Hepatocyte (in vitro differentiated cells): Measurements from ENCODE around the gene SCFD2. TPM values are rescaled to one million over a fixed set of nuclear protein-coding genes. Genes with fewer than 3 reads are reported as not detected.

ENCODE experiments used
- DNase-seq: peaks from one replicate; pipeline ENCODE4 v3.0.0-alpha.2; 2016; ENCODE audit warnings: low spot score
- H2AFZ ChIP-seq: fragments of 200-600 bp; sonication (generic); 2 replicates; pipeline ENCODE4 v1.6.0; 2016; ENCODE audit warnings: antibody characterized with exemption, mild to moderate bottlenecking
- H3K27ac ChIP-seq: fragments of 200-600 bp; sonication (generic); 2 replicates; pipeline ENCODE4 v1.5.1; 2016; ENCODE audit warnings: mild to moderate bottlenecking
- H3K27me3 ChIP-seq: fragments of 200-600 bp; sonication (generic); 2 replicates; pipeline ENCODE4 v1.6.1; 2016
- H3K36me3 ChIP-seq: fragments of 200-600 bp; sonication (generic); replicated peaks from 2 replicates; pipeline ENCODE4 v1.5.1; 2016; ENCODE audit warnings: low read depth; ENCODE audit not compliant: insufficient read depth
- H3K4me1 ChIP-seq: fragments of 200-600 bp; sonication (generic); 2 replicates; pipeline ENCODE4 v1.5.1; 2016; ENCODE audit warnings: mild to moderate bottlenecking, moderate library complexity; ENCODE audit not compliant: insufficient read depth
- H3K4me2 ChIP-seq: fragments of 200-600 bp; sonication (generic); 2 replicates; pipeline ENCODE4 v1.6.0; 2016
- H3K4me3 ChIP-seq: fragments of 200-600 bp; sonication (generic); 2 replicates; pipeline ENCODE4 v1.5.1; 2016; ENCODE audit warnings: mild to moderate bottlenecking
- H3K79me2 ChIP-seq: fragments of 200-600 bp; sonication (generic); 2 replicates; pipeline ENCODE4 v1.6.0; 2017; ENCODE audit warnings: mild to moderate bottlenecking
- H3K9me2 ChIP-seq: fragments of 200-600 bp; sonication (generic); replicated peaks from 2 replicates; pipeline ENCODE4 v1.6.0; 2017; ENCODE audit warnings: mild to moderate bottlenecking; ENCODE audit not compliant: insufficient read depth
- H3K9me3 ChIP-seq: fragments of 200-600 bp; sonication (generic); 2 replicates; pipeline ENCODE4 v1.5.1; 2016; ENCODE audit warnings: low read depth, mild to moderate bottlenecking
- H4K20me1 ChIP-seq: fragments of 200-600 bp; sonication (generic); 2 replicates; pipeline ENCODE4 v1.6.0; 2016; ENCODE audit warnings: mild to moderate bottlenecking; ENCODE audit not compliant: insufficient read depth, poor library complexity, severe bottlenecking
- CTCF ChIP-seq: fragments of 200-600 bp; sonication (generic); IDR thresholded peaks from 2 replicates; pipeline ENCODE4 v1.5.1; 2016; ENCODE audit warnings: antibody characterized with exemption, mild to moderate bottlenecking; ENCODE audit not compliant: poor library complexity
- EZH2 ChIP-seq: fragments of 200-600 bp; sonication (generic); IDR thresholded peaks from 2 replicates; pipeline ENCODE4 v1.6.1; 2016; ENCODE audit warnings: antibody characterized with exemption, mild to moderate bottlenecking, borderline replicate concordance
- EZH2phosphoT487 ChIP-seq: fragments of 200-600 bp; sonication (generic); IDR thresholded peaks from one replicate; pipeline ENCODE4 v1.6.1; 2018; ENCODE audit warnings: antibody characterized with exemption, mild to moderate bottlenecking, low read depth, moderate library complexity; ENCODE audit not compliant: unreplicated experiment, severe bottlenecking
- WGBS: methylation state at CpG from one replicate; pipeline ENCODE4 v1.1.6; 2016; ENCODE audit warnings: low lambda C conversion rate; ENCODE audit errors: missing lambda C conversion rate; 5-methylcytosine and 5-hydroxymethylcytosine counted together
- polyA plus RNA-seq: library from polyadenylated mRNA; unstranded; fragments of >200 nt; fragmentation: Nextera tagmentation; extraction: Ambion mirVana; gene quantifications from 2 replicates; pipeline ENCODE4 v1.2.1, GENCODE V29; 2016
- total RNA-seq: library from RNA; depleted of rRNA; stranded (reverse); fragments of >200 nt; gene quantifications from 2 replicates; pipeline ENCODE4 v1.2.3, GENCODE V29; 2014

Gene SCFD2
- total and polyA plus RNA-seq, 2 experiments from 2014 or later, result 8.4 to 15.7 TPM

- WGBS, result 78% methylated on average over 5 of the region's 5 CpGs
- no peak for DNase-seq
- Histone ChIP-seq H3K9me2 (no peaks in the 10 kb centered on the region), H2AFZ (no peak overlapping the region), H3K79me2 (no peaks in the 10 kb centered on the region), H3K4me1 (peaks cover 6% of the 10 kb centered on the region), H3K4me3 (no peak overlapping the region), H4K20me1 (no peaks in the 10 kb centered on the region), H3K27ac (no peak overlapping the region), H3K9me3 (no peaks in the 10 kb centered on the region), H3K4me2 (no peak overlapping the region), H3K36me3 (no peaks in the 10 kb centered on the region), H3K27me3 (no peaks in the 10 kb centered on the region)
- TF ChIP-seq EZH2phosphoT487 (no peak), EZH2 (no peak), CTCF (no peak)
Observed at GRCh38 chr4:52932591-52933470, 433.0 kb downstream of the SCFD2 start.

GRCh38 chr4:52931243-52931642 is 434.6 kb downstream of the SCFD2 start:
- peaks cover 10% of the 10 kb centered on the region for H3K4me1 ChIP-seq
- no peak overlapping the region for H2AFZ ChIP-seq
- H3K36me3 ChIP-seq, result no peaks in the 10 kb centered on the region
- H3K27ac ChIP-seq, result no peak overlapping the region
- no peaks in the 10 kb centered on the region for H3K27me3 ChIP-seq
- no peak for DNase-seq
- TF ChIP-seq EZH2phosphoT487, result no peak
- TF ChIP-seq CTCF, result no peak
- no peak for TF ChIP-seq EZH2
- no peaks in the 10 kb centered on the region for H3K79me2 ChIP-seq
- H4K20me1 ChIP-seq, result no peaks in the 10 kb centered on the region
- no peak overlapping the region for H3K4me3 ChIP-seq
- no peak overlapping the region for H3K4me2 ChIP-seq
- WGBS, result 57% methylated on average over 4 of the region's 4 CpGs
- H3K9me3 ChIP-seq, result no peaks in the 10 kb centered on the region
- H3K9me2 ChIP-seq, result no peaks in the 10 kb centered on the region

- Histone ChIP-seq H4K20me1 (no peaks in the 10 kb centered on the region), H3K4me2 (no peak overlapping the region), H3K27ac (peak overlapping the region; percentile 69), H3K9me3 (no peaks in the 10 kb centered on the region), H3K9me2 (no peaks in the 10 kb centered on the region), H2AFZ (peak overlapping the region; percentile 18), H3K36me3 (no peaks in the 10 kb centered on the region), H3K4me3 (no peak overlapping the region), H3K79me2 (no peaks in the 10 kb centered on the region), H3K27me3 (no peaks in the 10 kb centered on the region), H3K4me1 (peaks cover 23% of the 10 kb centered on the region)
- DNase-seq, result no peak
- TF ChIP-seq CTCF, result no peak
- no peak for TF ChIP-seq EZH2phosphoT487
- TF ChIP-seq EZH2, result no peak
- WGBS, result 84% methylated on average over 9 of the region's 9 CpGs
Observed at GRCh38 chr4:52926196-52926974, 439.5 kb downstream of the SCFD2 start.
